ENCODE results near the gene DLGAP1. TPM values are rescaled to one million over a fixed set of nuclear protein-coding genes. Genes with fewer than 3 reads are reported as not detected.

DLGAP1 gene
- total and polyA plus RNA-seq, 2 of the 4 experiments (the other 2 are of a cell fraction) = under 0.01 to 0.09 TPM

GRCh38 chr18:3842844-3843243, 612.3 kb downstream of the DLGAP1 start:
- no TSS peak for BruUV-seq (replicated peaks)
- Histone ChIP-seq H2AK5ac (ENCODE audit: low read depth, low read length) (no peak overlapping the region), H3K4me1 (ENCODE audit: control insufficient read depth, insufficient read depth, low read length) (no peaks in the 10 kb centered on the region), H3K79me1 (ENCODE audit: low read depth in 1 of 2, low read length in 2 of 2) (no peaks in the 10 kb centered on the region), H4K8ac (ENCODE audit: low read depth in 2 of 2, low read length in 2 of 2) (no peak overlapping the region), H3K14ac (replicated peaks; ENCODE audit: low read depth, low read length) (no peak overlapping the region), H3K9ac (ENCODE audit: low read depth, low read length) (no peak overlapping the region), H4K20me1 (ENCODE audit: insufficient read depth, low read length) (no peaks in the 10 kb centered on the region), H3K9me1 (ENCODE audit: insufficient read depth, low read length) (no peaks in the 10 kb centered on the region), H3K36me3 (ENCODE audit: control insufficient read depth, insufficient read depth, low read length) (no peaks in the 10 kb centered on the region), H3K23ac (ENCODE audit: low read depth, low read length) (no peak overlapping the region), H3K27ac (ENCODE audit: insufficient read depth, low read length) (no peak overlapping the region), H3K4me3 (ENCODE audit: insufficient read depth, low read depth, low read length) (no peak overlapping the region), H2BK5ac (ENCODE audit: low read depth, low read length, poor library complexity, severe bottlenecking) (no peak overlapping the region), H3K18ac (ENCODE audit: low read depth, low read length) (no peak overlapping the region), H3K56ac (ENCODE audit: extremely low read depth, insufficient read depth, low read length) (no peak overlapping the region), H3K27me3 (ENCODE audit: control insufficient read depth, insufficient read depth, low read length) (no peaks in the 10 kb centered on the region; the same call in 1 of the 2 replicates), H2BK120ac (ENCODE audit: low read depth, low read length) (no peak overlapping the region), H3K4me2 (ENCODE audit: low read depth, low read length) (no peak overlapping the region), H2AFZ (replicated peaks; ENCODE audit: low read length, poor library complexity) (no peak overlapping the region), H4K5ac (ENCODE audit: low read depth, low read length) (no peak overlapping the region), H3K9me3 (ENCODE audit: control insufficient read depth, insufficient read depth, low read length) (no peaks in the 10 kb centered on the region), H4K91ac (ENCODE audit: insufficient read depth, low read depth, low read length) (no peak overlapping the region), H2BK15ac (ENCODE audit: low read depth, low read length) (no peak overlapping the region), H2BK20ac (ENCODE audit: low read depth, low read length) (no peak overlapping the region), H3K4ac (ENCODE audit: low read depth, low read length) (no peak overlapping the region), H2AK9ac (replicated peaks; ENCODE audit: low read depth, low read length, poor library complexity) (no peak overlapping the region)
- dilution Hi-C loops (cut with HindIII; ENCODE audit: low sequenced_read_pairs, unreplicated experiment) = no loop called here
- ATAC-seq (ENCODE audit: low read depth) (no peak), DNase-seq (no peak)
- ChIA-PET POLR2A (ENCODE audit: unreplicated experiment) (no interaction called here), CTCF (interaction anchor here (0.7 to 1.3 kb wide), 2 partner anchors 27 to 152 kb away, joined by 3 to 4 read pairs; no protein-coding TSS in a partner anchor)
- no CpG with 5 or more reads among the region's 2 CpGs for WGBS, 2 experiments (ENCODE audit: extremely low coverage in 2 of 2, insufficient read length in 1 of 2)
- intact Hi-C loops (cut with micrococcal nuclease) = no loop called here
- TF ChIP-seq NFE2L2 (IDR thresholded peaks at IDR 0.05; ENCODE audit: low read depth, low read length) (no peak), MXI1 (IDR thresholded peaks at IDR 0.05; ENCODE audit: borderline replicate concordance, low read depth, low read length) (no peak), MAFK (IDR thresholded peaks at IDR 0.05; ENCODE audit: low read depth, low read length) (no peak), CHD1 (IDR thresholded peaks at IDR 0.05; ENCODE audit: low read depth, low read length) (no peak), POLR2A (IDR thresholded peaks at IDR 0.05; ENCODE audit: low read depth, low read length) (no peak), FOS (IDR thresholded peaks at IDR 0.05; ENCODE audit: low read depth, low read length) (no peak), RFX5 (IDR thresholded peaks at IDR 0.05; ENCODE audit: low read depth, low read length) (no peak), MAZ (IDR thresholded peaks at IDR 0.05; ENCODE audit: borderline replicate concordance, low read depth, low read length) (no peak), ELK1 (IDR thresholded peaks at IDR 0.05; ENCODE audit: borderline replicate concordance, low read depth, low read length) (no peak), SMC3 (IDR thresholded peaks at IDR 0.05; ENCODE audit: low read depth, low read length) (no peak), RAD21 (IDR thresholded peaks at IDR 0.05; ENCODE audit: low read length) (no peak), RCOR1 (IDR thresholded peaks at IDR 0.05; ENCODE audit: insufficient replicate concordance, low read length) (no peak), CEBPB (IDR thresholded peaks at IDR 0.05; ENCODE audit: low read depth, low read length) (no peak), BHLHE40 (IDR thresholded peaks at IDR 0.05; ENCODE audit: low read depth, low read length) (no peak)
- TF ChIP-seq, protein P1, sequence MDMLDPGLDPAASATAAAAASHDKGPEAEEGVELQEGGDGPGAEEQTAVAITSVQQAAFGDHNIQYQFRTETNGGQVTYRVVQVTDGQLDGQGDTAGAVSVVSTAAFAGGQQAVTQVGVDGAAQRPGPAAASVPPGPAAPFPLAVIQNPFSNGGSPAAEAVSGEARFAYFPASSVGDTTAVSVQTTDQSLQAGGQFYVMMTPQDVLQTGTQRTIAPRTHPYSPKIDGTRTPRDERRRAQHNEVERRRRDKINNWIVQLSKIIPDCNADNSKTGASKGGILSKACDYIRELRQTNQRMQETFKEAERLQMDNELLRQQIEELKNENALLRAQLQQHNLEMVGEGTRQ (IDR thresholded peaks at IDR 0.05; ENCODE audit: low read depth, low read length) = no peak
- TF ChIP-seq, protein P2, sequence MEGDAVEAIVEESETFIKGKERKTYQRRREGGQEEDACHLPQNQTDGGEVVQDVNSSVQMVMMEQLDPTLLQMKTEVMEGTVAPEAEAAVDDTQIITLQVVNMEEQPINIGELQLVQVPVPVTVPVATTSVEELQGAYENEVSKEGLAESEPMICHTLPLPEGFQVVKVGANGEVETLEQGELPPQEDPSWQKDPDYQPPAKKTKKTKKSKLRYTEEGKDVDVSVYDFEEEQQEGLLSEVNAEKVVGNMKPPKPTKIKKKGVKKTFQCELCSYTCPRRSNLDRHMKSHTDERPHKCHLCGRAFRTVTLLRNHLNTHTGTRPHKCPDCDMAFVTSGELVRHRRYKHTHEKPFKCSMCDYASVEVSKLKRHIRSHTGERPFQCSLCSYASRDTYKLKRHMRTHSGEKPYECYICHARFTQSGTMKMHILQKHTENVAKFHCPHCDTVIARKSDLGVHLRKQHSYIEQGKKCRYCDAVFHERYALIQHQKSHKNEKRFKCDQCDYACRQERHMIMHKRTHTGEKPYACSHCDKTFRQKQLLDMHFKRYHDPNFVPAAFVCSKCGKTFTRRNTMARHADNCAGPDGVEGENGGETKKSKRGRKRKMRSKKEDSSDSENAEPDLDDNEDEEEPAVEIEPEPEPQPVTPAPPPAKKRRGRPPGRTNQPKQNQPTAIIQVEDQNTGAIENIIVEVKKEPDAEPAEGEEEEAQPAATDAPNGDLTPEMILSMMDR (conservative IDR thresholded peaks at IDR 0.05; ENCODE audit: low read depth, low read length) = no peak
- in situ Hi-C loops (cut with MboI; ENCODE audit: low sequenced_read_pairs) = no loop called here
